Measurements from ENCODE around the gene GBA3.

GRCh38 chr4:22721204-22721603 lies 28.5 kb downstream of the GBA3 start:
- TF ChIP-seq, protein P1, sequence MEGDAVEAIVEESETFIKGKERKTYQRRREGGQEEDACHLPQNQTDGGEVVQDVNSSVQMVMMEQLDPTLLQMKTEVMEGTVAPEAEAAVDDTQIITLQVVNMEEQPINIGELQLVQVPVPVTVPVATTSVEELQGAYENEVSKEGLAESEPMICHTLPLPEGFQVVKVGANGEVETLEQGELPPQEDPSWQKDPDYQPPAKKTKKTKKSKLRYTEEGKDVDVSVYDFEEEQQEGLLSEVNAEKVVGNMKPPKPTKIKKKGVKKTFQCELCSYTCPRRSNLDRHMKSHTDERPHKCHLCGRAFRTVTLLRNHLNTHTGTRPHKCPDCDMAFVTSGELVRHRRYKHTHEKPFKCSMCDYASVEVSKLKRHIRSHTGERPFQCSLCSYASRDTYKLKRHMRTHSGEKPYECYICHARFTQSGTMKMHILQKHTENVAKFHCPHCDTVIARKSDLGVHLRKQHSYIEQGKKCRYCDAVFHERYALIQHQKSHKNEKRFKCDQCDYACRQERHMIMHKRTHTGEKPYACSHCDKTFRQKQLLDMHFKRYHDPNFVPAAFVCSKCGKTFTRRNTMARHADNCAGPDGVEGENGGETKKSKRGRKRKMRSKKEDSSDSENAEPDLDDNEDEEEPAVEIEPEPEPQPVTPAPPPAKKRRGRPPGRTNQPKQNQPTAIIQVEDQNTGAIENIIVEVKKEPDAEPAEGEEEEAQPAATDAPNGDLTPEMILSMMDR (IDR thresholded peaks at IDR 0.05), result no peak
- no peak for TF ChIP-seq POLR2AphosphoS5 (IDR thresholded peaks at IDR 0.05)
- no peak for TF ChIP-seq EP300 (IDR thresholded peaks at IDR 0.05)
- no peak for TF ChIP-seq POLR2A (IDR thresholded peaks at IDR 0.05)
